GM12878 (cell line): ENCODE measurements around the gene UBE2L6. TPM values are rescaled to one million over a fixed set of nuclear protein-coding genes. Genes with fewer than 3 reads are reported as not detected.

Source experiments
- BRCA1 ChIP-seq: IDR thresholded peaks from 2 replicates; pipeline ENCODE4 v1.6.1; 2011; ENCODE audit warnings: low read depth, low read length, improper control_type of control experiment
- CREB1 ChIP-seq: IDR thresholded peaks from 2 replicates; pipeline ENCODE4 v1.6.1; 2012; ENCODE audit warnings: low read depth, mild to moderate bottlenecking, inconsistent platforms
- KDM1A ChIP-seq: fragments of 200-600 bp; sonication (generic); IDR thresholded peaks from 2 replicates; pipeline ENCODE4 v1.6.1; 2016; ENCODE audit warnings: borderline replicate concordance
- MTA2 ChIP-seq: fragments of 450-650 bp; IDR thresholded peaks from 2 replicates; pipeline ENCODE4 v1.6.1; 2016; ENCODE audit warnings: low read depth, mild to moderate bottlenecking, moderate library complexity
- MTA3 ChIP-seq: IDR thresholded peaks from 2 replicates; pipeline ENCODE4 v1.6.1; 2012; ENCODE audit warnings: low read length, inconsistent platforms, borderline replicate concordance
- MXI1 ChIP-seq: fragments of 150-350 bp; IDR thresholded peaks from 2 replicates; pipeline ENCODE4 v1.6.1; 2011; ENCODE audit warnings: low read depth, mild to moderate bottlenecking, inconsistent platforms, low read length, improper control_type of control experiment
- PML ChIP-seq: IDR thresholded peaks from 2 replicates; pipeline ENCODE4 v1.6.1; 2012; ENCODE audit warnings: low read length, inconsistent platforms
- SMAD1 ChIP-seq: fragments of 450-650 bp; IDR thresholded peaks from 2 replicates; pipeline ENCODE4 v1.6.1; 2018; ENCODE audit warnings: mild to moderate bottlenecking, low read depth; ENCODE audit not compliant: partially characterized antibody
- SP1 ChIP-seq: IDR thresholded peaks from one replicate; pipeline ENCODE4 v1.6.1; 2011; ENCODE audit warnings: low read depth, low read length
- SUZ12 ChIP-seq: fragments of 200-600 bp; sonication (generic); IDR thresholded peaks from one replicate; pipeline ENCODE4 v1.6.1; 2018; ENCODE audit warnings: antibody characterized with exemption, mild to moderate bottlenecking; ENCODE audit not compliant: unreplicated experiment
- ZNF622 ChIP-seq: fragments of 450-650 bp; IDR thresholded peaks from 2 replicates; pipeline ENCODE4 v1.6.1; 2017; ENCODE audit warnings: mild to moderate bottlenecking, inconsistent platforms
- polyA plus RNA-seq, 11 experiments: library from polyadenylated mRNA; depleted of rRNA in 4 of 11; unstranded in 6 of 11; stranded (reverse) in 5 of 11; fragments of >200 nt; fragmentation: Nextera tagmentation in 4 of 11; fragmentation: Illumina TruSeq in 1 of 11; extraction: Ambion mirVana in 4 of 11; extraction: Trizol in 1 of 11; gene quantifications; 1 replicate in 1 of 11; 2 replicates in 10 of 11; pipeline versions ENCODE4 v1.2.1 to v1.2.3, GENCODE V29; 2011 to 2016; ENCODE audit warnings: inconsistent platforms in 2 of 11, missing spikeins in 2 of 11, low read depth in 1 of 11
- total RNA-seq, 4 experiments: library from RNA; depleted of rRNA in 3 of 4; stranded (reverse); fragments of >200 nt in 3 of 4; fragmentation: Illumina TruSeq in 1 of 4; extraction: Trizol in 1 of 4; gene quantifications; 2 replicates each; pipeline versions ENCODE4 v1.2.1 to v1.2.3, GENCODE V29; 2013 to 2021
- TF ChIP-seq, protein P1 (sequence below): IDR thresholded peaks from 2 replicates; pipeline ENCODE4 v1.6.1; 2011; ENCODE audit warnings: borderline replicate concordance, low read depth, mild to moderate bottlenecking, moderate library complexity, low read length; ENCODE audit not compliant: insufficient read depth, poor library complexity, severe bottlenecking
- TF ChIP-seq, protein P2 (sequence below): fragments of 450-650 bp; IDR thresholded peaks from 2 replicates; pipeline ENCODE4 v1.6.1; 2016; ENCODE audit warnings: mild to moderate bottlenecking, moderate library complexity, borderline replicate concordance
- TF ChIP-seq, protein P3 (sequence below): fragments of 450-650 bp; IDR thresholded peaks from 2 replicates; pipeline ENCODE4 v1.6.1; 2017; ENCODE audit warnings: borderline replicate concordance
- TF ChIP-seq, protein P4 (sequence below): IDR thresholded peaks from 2 replicates; pipeline ENCODE4 v1.6.1; 2012; ENCODE audit warnings: improper control_type of control experiment, low read depth, low read length; ENCODE audit not compliant: insufficient replicate concordance
- TF ChIP-seq, protein P5 (sequence below): IDR thresholded peaks from 2 replicates; pipeline ENCODE4 v1.6.1; 2011; ENCODE audit warnings: low read depth, mild to moderate bottlenecking, low read length, moderate library complexity, borderline replicate concordance; ENCODE audit errors: extremely low read depth

UBE2L6 gene
- total and polyA plus RNA-seq, 10 of the 15 experiments (the other 5 are each of a cell fraction or from before 2014, with no cell fraction given): 114 to 295 (median 173) TPM

DNA sequence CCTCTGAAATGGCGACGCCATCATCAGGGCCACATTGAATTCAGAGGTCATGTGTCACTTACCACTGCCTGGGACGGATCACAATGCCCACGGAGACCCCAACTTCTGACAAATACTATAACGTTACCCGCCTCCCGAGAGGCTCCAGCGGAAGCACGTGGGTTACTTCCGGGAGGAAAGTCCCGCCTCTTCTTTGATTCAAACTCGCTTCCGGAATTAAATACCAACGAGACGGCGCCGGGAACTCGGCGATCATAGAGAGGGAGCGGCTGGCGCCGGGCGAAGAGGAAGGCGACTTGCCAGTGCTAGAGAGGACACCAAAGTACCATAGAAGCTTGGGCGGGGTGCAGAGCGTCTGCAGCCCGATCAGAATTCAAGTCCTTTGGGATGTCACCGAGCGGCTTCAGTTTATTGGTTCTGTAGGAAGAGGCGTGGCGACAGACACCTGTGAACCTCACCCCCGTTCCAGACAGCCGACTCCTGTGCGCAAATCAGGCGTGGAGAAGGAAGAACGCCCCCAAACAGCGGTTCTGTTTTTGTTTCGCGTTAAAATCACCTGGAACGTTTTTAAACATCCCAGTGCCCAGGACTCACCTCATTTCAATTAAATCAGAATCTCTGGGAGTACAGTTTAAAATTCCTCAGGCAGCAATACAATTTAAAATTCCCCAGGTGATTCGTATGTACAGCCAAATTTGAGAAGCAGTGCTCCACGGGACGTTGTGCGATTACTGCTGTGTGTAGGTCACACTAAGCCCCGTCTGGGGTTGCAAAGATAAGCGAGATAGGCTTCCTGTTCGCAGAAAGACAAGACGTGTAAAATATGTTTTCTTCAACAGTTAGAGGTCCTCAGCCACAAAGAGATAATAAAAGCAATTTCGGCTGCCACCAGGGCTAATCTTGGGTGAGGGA lies 36.6 kb downstream of the UBE2L6 start, which contains the start of gene TIMM10 (continued):
- TF ChIP-seq, protein P1, sequence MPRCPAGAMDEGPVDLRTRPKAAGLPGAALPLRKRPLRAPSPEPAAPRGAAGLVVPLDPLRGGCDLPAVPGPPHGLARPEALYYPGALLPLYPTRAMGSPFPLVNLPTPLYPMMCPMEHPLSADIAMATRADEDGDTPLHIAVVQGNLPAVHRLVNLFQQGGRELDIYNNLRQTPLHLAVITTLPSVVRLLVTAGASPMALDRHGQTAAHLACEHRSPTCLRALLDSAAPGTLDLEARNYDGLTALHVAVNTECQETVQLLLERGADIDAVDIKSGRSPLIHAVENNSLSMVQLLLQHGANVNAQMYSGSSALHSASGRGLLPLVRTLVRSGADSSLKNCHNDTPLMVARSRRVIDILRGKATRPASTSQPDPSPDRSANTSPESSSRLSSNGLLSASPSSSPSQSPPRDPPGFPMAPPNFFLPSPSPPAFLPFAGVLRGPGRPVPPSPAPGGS: no peak
- TF ChIP-seq, protein P2, sequence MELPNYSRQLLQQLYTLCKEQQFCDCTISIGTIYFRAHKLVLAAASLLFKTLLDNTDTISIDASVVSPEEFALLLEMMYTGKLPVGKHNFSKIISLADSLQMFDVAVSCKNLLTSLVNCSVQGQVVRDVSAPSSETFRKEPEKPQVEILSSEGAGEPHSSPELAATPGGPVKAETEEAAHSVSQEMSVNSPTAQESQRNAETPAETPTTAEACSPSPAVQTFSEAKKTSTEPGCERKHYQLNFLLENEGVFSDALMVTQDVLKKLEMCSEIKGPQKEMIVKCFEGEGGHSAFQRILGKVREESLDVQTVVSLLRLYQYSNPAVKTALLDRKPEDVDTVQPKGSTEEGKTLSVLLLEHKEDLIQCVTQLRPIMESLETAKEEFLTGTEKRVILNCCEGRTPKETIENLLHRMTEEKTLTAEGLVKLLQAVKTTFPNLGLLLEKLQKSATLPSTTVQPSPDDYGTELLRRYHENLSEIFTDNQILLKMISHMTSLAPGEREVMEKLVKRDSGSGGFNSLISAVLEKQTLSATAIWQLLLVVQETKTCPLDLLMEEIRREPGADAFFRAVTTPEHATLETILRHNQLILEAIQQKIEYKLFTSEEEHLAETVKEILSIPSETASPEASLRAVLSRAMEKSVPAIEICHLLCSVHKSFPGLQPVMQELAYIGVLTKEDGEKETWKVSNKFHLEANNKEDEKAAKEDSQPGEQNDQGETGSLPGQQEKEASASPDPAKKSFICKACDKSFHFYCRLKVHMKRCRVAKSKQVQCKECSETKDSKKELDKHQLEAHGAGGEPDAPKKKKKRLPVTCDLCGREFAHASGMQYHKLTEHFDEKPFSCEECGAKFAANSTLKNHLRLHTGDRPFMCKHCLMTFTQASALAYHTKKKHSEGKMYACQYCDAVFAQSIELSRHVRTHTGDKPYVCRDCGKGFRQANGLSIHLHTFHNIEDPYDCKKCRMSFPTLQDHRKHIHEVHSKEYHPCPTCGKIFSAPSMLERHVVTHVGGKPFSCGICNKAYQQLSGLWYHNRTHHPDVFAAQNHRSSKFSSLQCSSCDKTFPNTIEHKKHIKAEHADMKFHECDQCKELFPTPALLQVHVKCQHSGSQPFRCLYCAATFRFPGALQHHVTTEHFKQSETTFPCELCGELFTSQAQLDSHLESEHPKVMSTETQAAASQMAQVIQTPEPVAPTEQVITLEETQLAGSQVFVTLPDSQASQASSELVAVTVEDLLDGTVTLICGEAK: peak; percentile 93
- TF ChIP-seq, protein P3, sequence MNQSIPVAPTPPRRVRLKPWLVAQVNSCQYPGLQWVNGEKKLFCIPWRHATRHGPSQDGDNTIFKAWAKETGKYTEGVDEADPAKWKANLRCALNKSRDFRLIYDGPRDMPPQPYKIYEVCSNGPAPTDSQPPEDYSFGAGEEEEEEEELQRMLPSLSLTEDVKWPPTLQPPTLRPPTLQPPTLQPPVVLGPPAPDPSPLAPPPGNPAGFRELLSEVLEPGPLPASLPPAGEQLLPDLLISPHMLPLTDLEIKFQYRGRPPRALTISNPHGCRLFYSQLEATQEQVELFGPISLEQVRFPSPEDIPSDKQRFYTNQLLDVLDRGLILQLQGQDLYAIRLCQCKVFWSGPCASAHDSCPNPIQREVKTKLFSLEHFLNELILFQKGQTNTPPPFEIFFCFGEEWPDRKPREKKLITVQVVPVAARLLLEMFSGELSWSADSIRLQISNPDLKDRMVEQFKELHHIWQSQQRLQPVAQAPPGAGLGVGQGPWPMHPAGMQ: no peak
- TF ChIP-seq PML: peak; percentile 74
- TF ChIP-seq KDM1A: no peak
- TF ChIP-seq, protein P4, sequence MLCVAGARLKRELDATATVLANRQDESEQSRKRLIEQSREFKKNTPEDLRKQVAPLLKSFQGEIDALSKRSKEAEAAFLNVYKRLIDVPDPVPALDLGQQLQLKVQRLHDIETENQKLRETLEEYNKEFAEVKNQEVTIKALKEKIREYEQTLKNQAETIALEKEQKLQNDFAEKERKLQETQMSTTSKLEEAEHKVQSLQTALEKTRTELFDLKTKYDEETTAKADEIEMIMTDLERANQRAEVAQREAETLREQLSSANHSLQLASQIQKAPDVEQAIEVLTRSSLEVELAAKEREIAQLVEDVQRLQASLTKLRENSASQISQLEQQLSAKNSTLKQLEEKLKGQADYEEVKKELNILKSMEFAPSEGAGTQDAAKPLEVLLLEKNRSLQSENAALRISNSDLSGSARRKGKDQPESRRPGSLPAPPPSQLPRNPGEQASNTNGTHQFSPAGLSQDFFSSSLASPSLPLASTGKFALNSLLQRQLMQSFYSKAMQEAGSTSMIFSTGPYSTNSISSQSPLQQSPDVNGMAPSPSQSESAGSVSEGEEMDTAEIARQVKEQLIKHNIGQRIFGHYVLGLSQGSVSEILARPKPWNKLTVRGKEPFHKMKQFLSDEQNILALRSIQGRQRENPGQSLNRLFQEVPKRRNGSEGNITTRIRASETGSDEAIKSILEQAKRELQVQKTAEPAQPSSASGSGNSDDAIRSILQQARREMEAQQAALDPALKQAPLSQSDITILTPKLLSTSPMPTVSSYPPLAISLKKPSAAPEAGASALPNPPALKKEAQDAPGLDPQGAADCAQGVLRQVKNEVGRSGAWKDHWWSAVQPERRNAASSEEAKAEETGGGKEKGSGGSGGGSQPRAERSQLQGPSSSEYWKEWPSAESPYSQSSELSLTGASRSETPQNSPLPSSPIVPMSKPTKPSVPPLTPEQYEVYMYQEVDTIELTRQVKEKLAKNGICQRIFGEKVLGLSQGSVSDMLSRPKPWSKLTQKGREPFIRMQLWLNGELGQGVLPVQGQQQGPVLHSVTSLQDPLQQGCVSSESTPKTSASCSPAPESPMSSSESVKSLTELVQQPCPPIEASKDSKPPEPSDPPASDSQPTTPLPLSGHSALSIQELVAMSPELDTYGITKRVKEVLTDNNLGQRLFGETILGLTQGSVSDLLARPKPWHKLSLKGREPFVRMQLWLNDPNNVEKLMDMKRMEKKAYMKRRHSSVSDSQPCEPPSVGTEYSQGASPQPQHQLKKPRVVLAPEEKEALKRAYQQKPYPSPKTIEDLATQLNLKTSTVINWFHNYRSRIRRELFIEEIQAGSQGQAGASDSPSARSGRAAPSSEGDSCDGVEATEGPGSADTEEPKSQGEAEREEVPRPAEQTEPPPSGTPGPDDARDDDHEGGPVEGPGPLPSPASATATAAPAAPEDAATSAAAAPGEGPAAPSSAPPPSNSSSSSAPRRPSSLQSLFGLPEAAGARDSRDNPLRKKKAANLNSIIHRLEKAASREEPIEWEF: no peak
- TF ChIP-seq SUZ12: no peak
- TF ChIP-seq MXI1: peak; percentile 97
- TF ChIP-seq ZNF622: no peak
- TF ChIP-seq SMAD1: no peak
- TF ChIP-seq, protein P5, sequence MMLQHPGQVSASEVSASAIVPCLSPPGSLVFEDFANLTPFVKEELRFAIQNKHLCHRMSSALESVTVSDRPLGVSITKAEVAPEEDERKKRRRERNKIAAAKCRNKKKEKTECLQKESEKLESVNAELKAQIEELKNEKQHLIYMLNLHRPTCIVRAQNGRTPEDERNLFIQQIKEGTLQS: peak; percentile 26; the same call in 1 of the 2 replicates
- no peak for TF ChIP-seq MTA3
- TF ChIP-seq SP1: no peak
- TF ChIP-seq MTA2: 0 out of 2 replicates have a peak, but pooled peaks have one; percentile 11
- peak; percentile 76 for TF ChIP-seq CREB1
- no peak for TF ChIP-seq BRCA1
